Measurements from ENCODE around the gene ZHX3. TPM values are rescaled to one million over a fixed set of nuclear protein-coding genes. Genes with fewer than 3 reads are reported as not detected.

ZHX3 gene
- total and polyA plus RNA-seq, 2 of the 4 experiments (the other 2 are of a cell fraction): 25.0 to 28.0 TPM

DNA sequence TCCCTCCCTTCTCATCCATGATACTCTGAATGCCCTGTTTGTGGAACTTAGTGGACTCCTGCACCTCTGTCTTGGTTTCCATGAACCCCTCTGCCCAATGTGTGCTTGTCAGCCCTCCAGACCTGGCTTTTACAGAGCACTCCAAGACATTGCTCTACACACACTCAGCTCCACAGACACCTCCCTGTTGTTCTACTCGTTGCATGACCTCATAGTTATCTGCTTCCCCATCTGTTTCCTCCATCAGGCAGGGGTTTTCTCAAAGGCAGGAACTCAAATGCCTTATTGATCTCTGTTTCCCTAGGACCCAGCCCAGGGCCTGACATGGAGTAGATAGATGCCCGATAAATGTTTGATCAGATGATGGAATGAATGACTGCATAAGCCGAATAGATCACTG is 166.9 kb downstream of the ZHX3 start:
- no peak for TF ChIP-seq SMC3 (IDR thresholded peaks at IDR 0.05; ENCODE audit: low read depth, low read length)
- TF ChIP-seq RCOR1 (IDR thresholded peaks at IDR 0.05; ENCODE audit: insufficient replicate concordance, low read length): no peak
- no peak for TF ChIP-seq MAFK (IDR thresholded peaks at IDR 0.05; ENCODE audit: low read depth, low read length)
- TF ChIP-seq RAD21 (IDR thresholded peaks at IDR 0.05; ENCODE audit: low read length): no peak
- no peak for TF ChIP-seq NFE2L2 (IDR thresholded peaks at IDR 0.05; ENCODE audit: low read depth, low read length)
- no peak for TF ChIP-seq CHD1 (IDR thresholded peaks at IDR 0.05; ENCODE audit: low read depth, low read length)
- TF ChIP-seq MXI1 (IDR thresholded peaks at IDR 0.05; ENCODE audit: borderline replicate concordance, low read depth, low read length): no peak
- dilution Hi-C loops (cut with HindIII; ENCODE audit: low sequenced_read_pairs, unreplicated experiment): no loop called here
- intact Hi-C loops (cut with micrococcal nuclease): no loop called here
- Histone ChIP-seq H3K4me1 (ENCODE audit: control insufficient read depth, insufficient read depth, low read length) (peaks cover 9% of the 10 kb centered on the region), H4K5ac (ENCODE audit: low read depth, low read length) (no peak overlapping the region), H3K4ac (ENCODE audit: low read depth, low read length) (no peak overlapping the region), H3K18ac (ENCODE audit: low read depth, low read length) (no peak overlapping the region), H3K79me1 (ENCODE audit: low read depth in 1 of 2, low read length in 2 of 2) (peaks cover 56 to 99% of the 10 kb centered on the region in 2 experiments), H4K8ac (ENCODE audit: low read depth in 2 of 2, low read length in 2 of 2) (no peak overlapping the region), H3K56ac (ENCODE audit: extremely low read depth, insufficient read depth, low read length) (no peak overlapping the region), H3K27ac (ENCODE audit: insufficient read depth, low read length) (no peak overlapping the region), H2AK5ac (ENCODE audit: low read depth, low read length) (no peak overlapping the region), H3K9ac (ENCODE audit: low read depth, low read length) (no peak overlapping the region), H2BK20ac (ENCODE audit: low read depth, low read length) (no peak overlapping the region), H2AFZ (replicated peaks; ENCODE audit: low read length, poor library complexity) (no peak overlapping the region), H3K9me3 (ENCODE audit: control insufficient read depth, insufficient read depth, low read length) (no peaks in the 10 kb centered on the region), H4K20me1 (ENCODE audit: insufficient read depth, low read length) (peaks cover 100% of the 10 kb centered on the region), H2BK120ac (ENCODE audit: low read depth, low read length) (no peak overlapping the region), H4K91ac (ENCODE audit: insufficient read depth, low read depth, low read length) (no peak overlapping the region), H3K27me3 (ENCODE audit: control insufficient read depth, insufficient read depth, low read length) (no peaks in the 10 kb centered on the region), H3K4me2 (ENCODE audit: low read depth, low read length) (no peak overlapping the region), H3K4me3 (ENCODE audit: insufficient read depth, low read depth, low read length) (no peak overlapping the region), H3K14ac (replicated peaks; ENCODE audit: low read depth, low read length) (0 out of 2 replicates have a peak overlapping the region, but pooled peaks have one; percentile 18), H3K36me3 (ENCODE audit: control insufficient read depth, insufficient read depth, low read length) (peaks cover 3% of the 10 kb centered on the region; the same call in 1 of the 2 replicates), H3K9me1 (ENCODE audit: insufficient read depth, low read length) (peaks cover 66% of the 10 kb centered on the region), H3K23ac (ENCODE audit: low read depth, low read length) (no peak overlapping the region), H2BK15ac (ENCODE audit: low read depth, low read length) (no peak overlapping the region), H2AK9ac (replicated peaks; ENCODE audit: low read depth, low read length, poor library complexity) (no peak overlapping the region), H2BK5ac (ENCODE audit: low read depth, low read length, poor library complexity, severe bottlenecking) (no peak overlapping the region)
- in situ Hi-C loops (cut with MboI; ENCODE audit: low sequenced_read_pairs): loop anchor here (25.0 kb wide), 1 partner anchor 462 kb away; the partner anchor contains the start of gene CHD6
- DNase-seq: peak; percentile 29
- WGBS, 2 experiments (ENCODE audit: extremely low coverage in 2 of 2, insufficient read length in 1 of 2): 20% methylated on average over 1 of the region's 3 CpGs; no CpG with 5 or more reads in 1 of the 2 experiments
- no peak for ATAC-seq (ENCODE audit: low read depth)
- POLR2A ChIA-PET (ENCODE audit: unreplicated experiment): no interaction called here
- CTCF ChIA-PET: no interaction called here
- BruUV-seq (replicated peaks): no TSS peak
